Left hindlimb (tissue), 1 donor: ENCODE measurements around the gene AKNA.
"Not testable (repeated sequence)": the region's sequence is repeated elsewhere in the genome, so short reads cannot be mapped to it uniquely, and the experiment has no call there.

Source experiments
- DNase-seq: peaks from one replicate; pipeline ENCODE4 v3.0.0-alpha.2; 2018

The AKNA gene

DNA sequence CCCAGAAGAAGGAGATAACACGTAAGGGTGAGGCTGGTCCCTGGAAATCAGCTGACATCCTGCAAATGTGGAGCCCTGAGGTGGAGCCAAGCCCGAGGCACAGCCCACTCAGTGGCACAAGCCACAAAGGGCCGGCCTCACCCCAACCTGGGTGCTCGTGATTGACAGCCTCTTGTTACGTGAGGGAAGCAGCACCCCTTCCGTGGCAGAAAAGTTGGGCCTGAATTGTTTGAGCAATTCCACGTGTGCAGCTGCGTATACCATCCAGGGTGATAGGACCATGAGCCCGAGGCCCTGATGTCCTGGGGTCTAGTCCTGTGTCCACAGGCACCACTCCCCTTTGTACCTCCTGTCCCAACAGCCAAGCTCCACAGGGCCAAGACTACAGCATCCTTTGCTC is 53.3 kb downstream of the AKNA start:
- no peak for DNase-seq

DNA sequence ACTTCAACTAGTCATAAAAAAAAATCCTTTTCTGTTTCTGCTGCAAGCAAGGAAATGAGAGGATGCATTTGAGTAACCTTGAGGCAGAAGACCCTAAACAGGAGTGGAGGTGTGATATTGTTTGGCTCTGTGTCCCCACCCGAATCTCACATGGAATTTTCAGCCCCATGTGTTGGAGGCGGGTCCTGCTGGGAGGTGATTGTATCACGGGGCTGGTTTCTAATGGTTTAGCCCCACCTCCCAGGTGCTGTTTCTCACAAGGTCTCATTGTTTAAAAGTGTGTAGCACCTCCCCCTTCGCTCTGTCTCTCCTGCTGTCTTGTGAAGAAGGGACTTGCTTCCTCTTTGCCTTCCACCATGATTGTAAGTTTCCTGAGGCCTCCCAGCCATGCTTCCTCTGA is 54.1 kb downstream of the AKNA start:
- DNase-seq: not testable (repeated sequence)

DNA sequence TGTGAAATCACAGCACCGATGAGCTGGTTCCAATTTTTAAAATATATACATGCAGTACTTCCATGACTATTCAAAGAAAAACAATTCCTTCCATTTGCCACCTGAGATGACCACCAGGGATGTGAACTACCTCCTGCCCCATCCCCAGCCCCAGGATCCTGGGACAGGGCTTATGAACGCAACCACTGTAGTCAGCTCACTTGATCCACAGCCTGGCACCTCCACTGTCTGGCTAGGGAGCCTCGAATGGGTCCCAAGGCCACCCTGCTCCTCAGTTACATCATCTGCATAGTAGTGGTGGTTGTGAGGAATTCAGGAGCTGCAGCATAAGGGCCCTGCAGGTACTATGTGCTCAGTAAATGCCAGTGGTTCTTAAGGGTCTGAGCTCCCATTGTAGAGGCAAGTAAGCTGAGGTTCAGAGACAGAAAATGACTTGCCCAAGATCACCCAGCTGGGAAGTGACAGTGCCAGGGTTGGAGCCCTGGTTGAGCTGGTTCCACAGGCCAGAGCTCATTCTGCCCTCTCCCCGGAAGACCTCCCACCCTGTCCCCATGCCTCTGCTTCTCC is 55.2 kb downstream of the AKNA start:
- DNase-seq: not testable (repeated sequence)

DNA sequence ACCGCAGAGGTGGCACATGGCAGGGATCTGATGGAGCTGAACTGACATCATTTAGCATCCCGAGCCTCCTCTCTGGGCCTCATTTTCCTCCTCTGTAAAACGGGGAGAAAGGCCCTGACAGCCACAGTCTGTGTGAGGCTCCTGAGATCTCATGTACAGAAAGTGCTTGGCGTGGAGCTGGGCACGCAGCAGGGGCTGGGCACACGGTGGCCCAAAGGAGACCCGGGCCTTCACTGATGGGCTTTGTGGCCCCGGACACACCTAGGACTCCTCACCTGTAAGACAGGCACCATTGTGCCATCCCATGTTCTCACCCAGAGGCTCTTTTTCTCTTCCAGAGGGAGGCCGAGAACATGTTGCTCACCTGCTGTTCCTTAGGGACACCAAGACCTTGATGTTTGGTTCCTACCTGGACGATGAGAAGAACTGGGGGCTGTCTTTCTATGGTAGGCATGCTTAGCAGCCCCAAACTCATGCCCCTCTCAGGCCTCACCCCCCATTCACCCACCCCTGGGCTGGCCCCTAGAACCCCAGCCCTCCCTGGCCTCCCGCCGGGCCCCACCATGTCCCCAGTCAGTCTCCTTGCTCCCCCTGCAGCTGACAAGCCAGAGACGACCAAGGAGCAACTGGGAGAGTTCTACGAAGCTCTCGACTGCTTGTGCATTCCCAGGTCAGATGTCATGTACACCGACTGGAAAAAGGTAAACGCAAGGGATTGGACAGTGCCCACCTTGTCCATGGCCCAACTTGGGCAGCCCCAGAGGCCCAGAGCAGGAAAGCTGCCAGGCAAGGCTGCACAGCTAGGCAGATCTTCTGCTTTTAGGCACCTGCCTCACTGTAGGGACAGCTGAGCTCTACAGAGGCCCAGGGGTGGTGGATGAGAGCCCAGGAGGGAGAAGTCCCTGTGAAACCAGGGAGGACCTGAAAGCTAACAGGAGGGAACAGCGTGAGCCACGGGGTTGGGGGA is 56.3 kb downstream of the AKNA start:
- not testable (repeated sequence) for DNase-seq

DNA sequence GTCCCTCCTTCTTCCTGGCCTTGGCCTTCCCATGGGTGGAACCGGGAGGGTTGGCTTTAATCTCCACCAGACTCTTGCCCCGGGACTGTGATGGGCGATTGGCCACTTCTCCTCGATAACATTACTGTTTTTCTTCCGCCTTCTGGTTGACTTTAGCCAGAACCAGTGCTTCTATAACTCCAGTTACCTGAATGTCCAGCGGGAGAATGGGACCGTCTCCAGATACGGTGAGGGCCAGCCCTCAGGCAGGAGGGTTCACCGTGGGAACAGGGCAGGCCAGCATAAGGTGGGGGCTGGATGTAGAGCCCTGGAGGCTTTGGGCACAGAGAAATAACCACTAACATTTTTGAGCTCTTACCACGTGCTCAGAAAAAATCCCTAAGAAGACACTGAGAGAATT is 57.1 kb downstream of the AKNA start:
- DNase-seq: no peak

DNA sequence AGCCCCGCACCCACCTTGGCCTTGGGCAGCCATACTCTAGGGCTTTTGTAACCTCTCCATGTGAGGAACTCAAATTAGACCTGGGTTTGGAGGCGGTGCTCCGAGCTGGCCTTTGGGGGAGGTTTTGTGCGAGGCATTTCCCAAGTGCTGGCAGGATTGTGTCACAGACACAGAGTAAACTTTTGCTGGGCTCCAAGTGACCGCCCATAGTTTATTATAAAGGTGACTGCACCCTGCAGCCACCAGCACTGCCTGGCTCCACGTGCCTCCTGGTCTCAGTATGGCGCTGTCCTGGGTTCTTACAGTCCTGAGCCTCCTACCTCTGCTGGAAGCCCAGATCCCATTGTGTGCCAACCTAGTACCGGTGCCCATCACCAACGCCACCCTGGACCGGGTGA is 58.2 kb downstream of the AKNA start, which contains the start of gene ORM2:
Gene ORM2 (plus strand): TSS at position 245 of the 398 bp plus-strand sequence. CDS start 36 bp downstream, at position 281.
- DNase-seq: not testable (repeated sequence)

DNA sequence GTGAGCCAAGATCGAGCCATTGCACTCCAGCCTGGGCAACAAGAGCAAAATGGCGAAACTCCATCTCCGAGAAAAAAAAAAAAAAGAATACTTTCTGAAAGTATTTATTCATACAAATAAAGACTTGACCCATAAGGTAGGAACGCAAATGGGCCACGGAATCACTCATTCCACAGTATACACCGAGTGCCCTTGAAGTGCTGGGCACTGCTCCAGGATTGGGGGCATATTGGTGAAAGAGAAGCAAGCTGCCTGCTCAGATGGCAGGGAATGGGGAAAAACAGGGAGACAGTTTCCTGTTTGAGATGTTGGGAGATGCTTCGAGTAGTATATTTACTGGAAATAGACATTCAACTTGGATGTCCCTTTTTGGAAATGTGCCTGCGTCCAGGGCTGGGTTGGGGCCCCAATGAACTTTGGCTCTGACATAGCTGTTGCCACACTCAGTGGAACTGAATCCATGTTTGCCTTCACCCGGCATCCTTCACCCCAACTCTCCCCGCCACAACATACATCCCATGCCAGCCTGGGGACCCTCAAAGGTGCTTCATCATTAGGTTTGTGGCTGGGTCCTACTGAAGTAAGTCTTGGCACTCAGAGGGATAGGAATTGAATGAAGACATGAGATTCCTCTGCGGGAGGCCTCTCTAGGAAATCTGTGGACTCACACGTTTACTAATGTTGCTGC is 58.7 kb downstream of the AKNA start:
- not testable (repeated sequence) for DNase-seq

DNA sequence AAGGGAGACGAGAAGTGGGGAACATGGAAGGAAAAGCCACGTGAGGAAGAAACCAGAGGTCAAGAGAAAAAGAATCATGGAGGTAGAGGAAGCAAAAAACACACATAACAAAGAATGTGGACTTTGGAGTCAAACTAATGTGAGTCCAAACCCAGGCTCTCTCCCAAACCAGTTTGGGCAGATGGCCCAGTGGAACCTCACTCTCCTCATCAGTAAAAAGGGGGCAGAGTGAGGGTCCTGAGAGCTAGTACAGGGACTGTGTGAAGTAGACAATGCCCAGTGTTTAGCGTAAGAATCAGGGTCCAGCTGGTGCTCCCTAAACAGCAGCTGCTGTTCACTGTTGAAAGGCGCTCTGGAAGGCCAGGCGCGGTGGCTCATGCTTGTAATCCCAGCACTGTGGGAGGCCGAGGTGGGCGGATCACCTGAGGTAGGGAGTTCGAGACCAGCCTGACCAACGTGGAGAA is 59.4 kb downstream of the AKNA start:
- DNase-seq: not testable (repeated sequence)

DNA sequence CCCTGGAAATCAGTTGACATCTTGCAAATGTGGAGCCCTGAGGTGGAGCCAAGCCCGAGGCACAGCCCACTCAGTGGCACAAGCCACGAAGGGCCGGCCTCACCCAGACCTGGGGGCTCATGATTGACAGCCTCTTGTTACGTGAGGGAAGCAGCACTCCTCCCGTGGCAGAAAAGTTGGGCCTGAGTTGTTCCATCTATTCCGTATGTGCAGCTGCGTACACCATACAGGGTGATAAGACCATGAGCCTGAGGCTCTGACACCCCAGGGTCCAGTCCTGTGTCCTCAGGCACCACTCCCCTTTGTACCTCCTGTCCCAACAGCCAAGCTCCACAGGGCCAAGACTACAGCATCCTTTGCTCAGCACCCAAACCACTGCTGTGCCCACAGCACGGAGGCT is 60.0 kb downstream of the AKNA start:
- DNase-seq: peak; percentile 55

DNA sequence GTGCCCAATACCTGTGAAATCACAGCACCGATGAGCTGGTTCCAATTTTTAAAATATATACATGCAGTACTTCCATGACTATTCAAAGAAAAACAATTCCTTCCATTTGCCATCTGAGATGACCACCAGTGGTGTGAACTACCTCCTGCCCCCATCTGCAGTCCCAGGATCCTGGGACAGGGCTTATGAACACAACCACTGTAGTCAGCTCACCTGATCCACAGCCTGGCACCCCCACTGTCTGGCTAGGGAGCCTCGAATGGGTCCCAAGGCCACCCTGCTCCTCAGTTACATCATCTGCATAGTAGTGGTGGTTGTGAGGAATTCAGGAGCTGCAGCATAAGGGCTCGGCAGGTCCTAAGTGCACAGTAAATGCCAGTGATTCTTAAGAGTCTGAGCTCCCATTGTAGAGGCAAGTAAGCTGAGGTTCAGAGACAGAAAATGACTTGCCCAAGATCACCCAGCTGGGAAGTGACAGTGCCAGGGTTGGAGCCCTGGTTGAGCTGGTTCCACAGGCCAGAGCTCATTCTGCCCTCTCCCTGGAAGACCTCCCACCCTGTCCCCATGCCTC is 62.0 kb downstream of the AKNA start:
- DNase-seq: not testable (repeated sequence)

DNA sequence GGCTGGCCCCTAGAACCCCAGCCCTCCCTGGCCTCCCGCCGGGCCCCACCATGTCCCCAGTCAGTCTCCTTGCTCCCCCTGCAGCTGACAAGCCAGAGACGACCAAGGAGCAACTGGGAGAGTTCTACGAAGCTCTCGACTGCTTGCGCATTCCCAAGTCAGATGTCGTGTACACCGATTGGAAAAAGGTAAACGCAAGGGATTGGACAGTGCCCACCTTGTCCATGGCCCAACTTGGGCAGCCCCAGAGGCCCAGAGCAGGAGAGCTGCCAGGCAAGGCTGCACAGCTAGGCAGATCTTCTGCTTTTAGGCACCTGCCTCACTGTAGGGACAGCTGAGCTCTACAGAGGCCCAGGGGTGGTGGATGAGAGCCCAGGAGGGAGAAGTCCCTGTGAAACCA is 62.8 kb downstream of the AKNA start:
- DNase-seq: not testable (repeated sequence)

DNA sequence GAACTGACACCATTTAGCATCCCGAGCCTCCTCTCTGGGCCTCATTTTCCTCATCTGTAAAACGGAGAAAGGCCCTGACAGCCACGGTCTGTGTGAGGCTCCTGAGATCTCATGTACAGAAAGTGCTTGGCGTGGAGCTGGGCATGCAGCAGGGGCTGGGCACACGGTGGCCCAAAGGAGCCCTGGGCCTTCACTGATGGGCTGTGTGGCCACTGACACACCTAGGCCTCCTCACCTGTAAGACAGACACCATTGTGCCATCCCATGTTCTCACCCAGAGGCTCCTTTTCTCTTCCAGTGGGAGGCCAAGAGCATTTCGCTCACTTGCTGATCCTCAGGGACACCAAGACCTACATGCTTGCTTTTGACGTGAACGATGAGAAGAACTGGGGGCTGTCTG is 63.3 kb downstream of the AKNA start:
- no peak for DNase-seq

DNA sequence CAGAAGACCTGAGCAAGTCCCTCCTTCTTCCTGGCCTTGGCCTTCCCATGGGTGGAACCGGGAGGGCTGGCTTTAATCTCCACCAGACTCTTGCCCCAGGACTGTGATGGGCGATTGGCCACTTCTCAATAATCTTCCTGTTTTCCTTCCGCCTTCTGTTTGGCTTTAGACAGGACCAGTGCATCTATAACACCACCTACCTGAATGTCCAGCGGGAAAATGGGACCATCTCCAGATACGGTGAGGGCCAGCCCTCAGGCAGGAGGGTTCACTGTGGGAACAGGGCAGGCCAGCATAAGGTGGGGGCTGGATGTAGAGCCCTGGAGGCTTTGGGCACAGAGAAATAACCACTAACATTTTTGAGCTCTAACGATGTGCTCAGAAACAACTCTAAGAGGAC is 63.9 kb downstream of the AKNA start:
- not testable (repeated sequence) for DNase-seq

DNA sequence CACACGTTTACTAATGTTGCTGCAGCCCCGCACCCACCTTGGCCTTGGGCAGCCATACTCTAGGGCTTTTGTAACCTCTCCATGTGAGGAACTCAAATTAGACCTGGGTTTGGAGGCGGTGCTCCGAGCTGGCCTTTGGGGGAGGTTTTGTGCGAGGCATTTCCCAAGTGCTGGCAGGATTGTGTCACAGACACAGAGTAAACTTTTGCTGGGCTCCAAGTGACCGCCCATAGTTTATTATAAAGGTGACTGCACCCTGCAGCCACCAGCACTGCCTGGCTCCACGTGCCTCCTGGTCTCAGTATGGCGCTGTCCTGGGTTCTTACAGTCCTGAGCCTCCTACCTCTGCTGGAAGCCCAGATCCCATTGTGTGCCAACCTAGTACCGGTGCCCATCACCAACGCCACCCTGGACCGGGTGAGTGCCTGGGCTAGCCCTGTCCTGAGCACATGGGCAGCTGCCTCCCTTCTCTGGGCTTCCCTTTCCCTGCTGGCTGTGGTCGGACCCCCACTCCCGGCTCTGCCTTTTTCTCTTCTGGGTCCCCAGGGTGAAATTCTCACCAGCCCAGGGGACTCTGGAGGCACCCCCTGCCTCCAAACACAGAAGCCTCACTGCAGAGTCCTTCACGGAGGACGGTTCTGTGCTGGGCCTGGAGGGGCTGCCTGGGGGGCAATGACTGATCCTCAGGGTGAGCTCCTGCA is 64.8 kb downstream of the AKNA start, which contains the start of gene ORM1:
Gene ORM1 (plus strand): TSS at position 268 of the 701 bp plus-strand sequence. CDS start 36 bp downstream, at position 304.
- DNase-seq: not testable (repeated sequence)

DNA sequence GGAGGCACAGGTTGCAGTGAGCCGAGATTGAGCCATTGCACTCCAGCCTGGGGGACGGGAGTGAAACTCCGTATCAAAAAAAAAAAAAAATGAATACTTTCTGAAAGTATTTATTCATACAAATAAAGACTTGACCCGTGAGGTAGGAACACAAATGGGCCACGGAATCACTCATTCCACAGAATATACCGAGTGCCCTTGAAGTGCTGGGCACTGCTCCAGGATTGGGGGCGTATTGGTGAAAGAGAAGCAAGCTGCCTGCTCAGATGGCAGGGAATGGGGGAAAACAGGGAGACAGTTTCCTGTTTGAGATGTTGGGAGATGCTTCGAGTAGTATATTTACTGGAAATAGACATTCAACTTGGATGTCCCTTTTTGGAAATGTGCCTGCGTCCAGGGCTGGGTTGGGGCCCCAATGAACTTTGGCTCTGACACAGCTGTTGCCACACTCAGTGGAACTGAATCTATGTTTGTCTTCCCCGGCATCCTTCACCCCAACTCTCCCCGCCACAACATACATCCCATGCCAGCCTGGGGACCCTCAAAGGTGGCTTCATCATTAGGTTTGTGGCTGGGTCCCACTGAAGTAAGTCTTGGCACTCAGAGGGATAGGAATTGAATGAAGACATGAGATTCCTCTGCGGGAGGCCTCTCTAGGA is 65.5 kb downstream of the AKNA start:
- not testable (repeated sequence) for DNase-seq

DNA sequence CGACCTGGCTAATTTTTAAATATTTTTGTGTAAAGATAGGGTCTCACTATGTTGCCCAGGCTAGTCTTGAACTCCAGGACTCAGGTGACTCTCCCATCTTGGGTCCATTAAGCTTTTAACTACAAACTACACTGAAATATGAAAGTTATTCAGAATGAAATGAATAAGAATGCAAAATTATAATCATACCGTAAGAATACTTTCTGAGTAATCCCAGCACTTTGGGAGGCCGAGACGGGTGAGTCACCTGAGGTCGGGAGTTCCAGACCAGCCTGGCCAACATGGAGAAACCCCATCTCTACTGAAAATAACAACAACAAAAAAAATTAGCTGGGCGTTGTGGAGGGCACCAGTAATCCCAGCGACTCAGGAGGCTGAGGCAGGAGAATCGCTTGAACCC is 66.0 kb downstream of the AKNA start:
- DNase-seq: no peak

DNA sequence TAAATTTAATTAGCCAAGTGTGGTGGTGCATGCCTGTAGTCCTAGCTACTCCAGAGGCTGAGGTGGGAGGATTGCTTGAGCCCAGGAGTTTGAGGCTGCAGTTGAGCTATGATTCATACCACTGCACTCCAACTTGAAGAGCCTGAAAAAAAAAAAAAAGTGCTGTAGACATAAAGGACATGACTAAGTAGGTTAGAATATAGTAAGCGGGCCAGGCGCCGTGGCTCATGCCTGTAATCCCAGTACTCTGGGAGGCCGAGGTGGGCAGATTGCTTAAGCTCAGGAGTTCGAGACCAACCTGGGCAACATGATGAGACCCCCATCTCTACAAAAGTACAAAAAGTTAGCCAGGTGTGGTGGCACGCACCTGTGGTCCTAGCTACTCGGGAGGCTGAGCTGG is 67.1 kb downstream of the AKNA start:
- DNase-seq: not testable (repeated sequence)

DNA sequence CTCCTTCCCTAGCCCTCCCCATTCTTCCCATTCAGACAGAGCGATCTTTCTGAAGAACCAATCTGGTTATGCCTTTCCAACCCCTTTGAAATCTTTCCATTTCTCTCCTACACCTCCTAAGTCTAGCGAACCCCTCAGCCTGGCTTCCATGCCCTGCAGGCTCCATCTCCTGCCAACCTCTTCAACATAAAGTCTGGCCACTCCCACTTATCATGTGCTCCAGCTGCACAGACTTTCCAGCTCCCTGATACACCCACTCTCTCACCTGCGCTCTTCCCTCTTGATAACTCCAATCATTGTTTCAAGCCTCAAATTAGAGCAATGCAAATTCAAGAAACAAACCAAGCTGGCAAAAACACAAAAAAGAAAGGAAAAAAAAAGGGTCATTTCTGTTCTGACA is 68.6 kb downstream of the AKNA start:
- no peak for DNase-seq

DNA sequence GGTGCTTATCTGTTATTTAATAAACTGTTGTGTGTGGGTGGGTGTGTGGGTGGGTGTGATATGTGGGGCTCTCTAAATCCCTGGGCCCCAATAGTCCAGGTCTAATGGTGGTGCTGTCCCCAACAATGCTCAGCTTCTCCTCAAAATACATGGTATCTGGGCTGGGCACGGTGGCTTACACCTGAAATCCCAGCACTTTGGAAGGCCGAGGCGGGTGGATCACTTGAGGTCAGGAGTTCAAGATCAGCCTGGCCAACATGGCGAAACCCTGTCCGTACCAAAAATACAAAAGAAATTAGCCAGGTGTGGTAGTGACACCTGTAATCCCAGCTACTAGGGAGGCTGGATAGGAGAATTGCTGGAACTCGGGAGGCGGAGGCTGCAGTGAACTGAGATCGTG is 69.4 kb downstream of the AKNA start:
- no peak for DNase-seq

DNA sequence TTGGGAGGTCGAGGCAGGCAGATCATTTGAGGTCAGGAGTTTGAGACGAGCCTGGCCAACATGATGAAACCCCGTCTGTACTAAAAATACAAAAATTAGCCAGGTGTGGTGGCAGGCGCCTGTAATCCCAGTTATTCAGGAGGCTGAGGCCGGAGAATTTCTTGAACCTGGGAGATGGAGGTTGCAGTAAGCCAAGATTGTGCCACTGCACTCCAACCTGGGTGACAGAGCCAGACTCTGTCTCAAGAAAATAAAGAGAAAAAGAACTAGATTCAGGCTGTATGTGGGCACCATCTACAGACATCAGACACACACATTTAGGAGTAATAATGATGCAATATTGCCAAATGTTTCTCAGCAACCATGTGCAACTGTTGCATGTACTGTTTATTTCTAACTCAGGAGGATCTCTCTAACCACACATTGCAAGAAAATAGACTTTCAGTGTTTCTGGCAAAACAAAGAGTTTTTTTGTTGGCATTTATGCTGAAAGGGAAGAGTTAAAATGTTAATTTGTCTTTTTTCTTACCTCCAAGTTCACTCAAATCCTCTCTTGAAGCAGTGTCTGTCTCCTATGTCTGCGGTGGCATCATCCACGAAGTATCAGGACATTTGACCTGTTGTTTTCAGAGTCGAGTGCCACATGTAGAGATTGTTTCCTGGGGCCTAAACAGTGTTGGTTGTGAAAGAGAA is 70.0 kb downstream of the AKNA start:
- no peak for DNase-seq

DNA sequence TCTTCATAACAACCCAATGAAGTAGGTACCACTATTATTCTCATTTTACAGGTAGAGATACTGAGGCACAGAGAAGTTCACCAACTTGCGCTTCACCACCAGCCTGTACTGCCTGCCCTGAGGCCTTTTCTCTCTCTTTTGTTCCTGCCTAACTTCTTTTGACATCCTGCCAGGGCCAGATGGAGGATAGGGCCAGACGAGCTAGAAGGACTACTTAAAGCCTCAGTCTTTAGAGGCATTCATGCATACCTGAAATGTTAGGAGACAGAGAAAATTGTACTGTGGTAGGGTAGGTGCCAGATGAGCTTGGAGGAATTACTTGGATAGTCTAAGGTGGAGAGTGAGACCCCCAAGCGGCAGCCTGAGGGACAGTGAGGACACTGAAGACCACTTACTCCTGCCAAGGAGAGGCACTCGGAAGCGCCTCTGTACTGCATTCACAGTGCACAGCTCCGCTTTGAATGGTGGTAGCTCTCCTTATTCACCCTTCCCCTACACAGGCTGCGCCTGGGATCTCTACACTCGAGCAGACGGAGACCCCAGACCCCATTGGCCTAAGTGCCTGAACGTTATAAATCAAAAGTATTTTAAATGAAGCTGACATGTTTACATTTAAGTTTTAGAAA is 71.1 kb downstream of the AKNA start:
- DNase-seq: no peak
